Measurements from ENCODE around the gene TEX54.
"Not testable (repeated sequence)": the region's sequence is repeated elsewhere in the genome, so short reads cannot be mapped to it uniquely, and the experiment has no call there.

TEX54 gene

GRCh38 chr11:62855571-62856332, 23.1 kb upstream of the TEX54 start:
- peak; percentile 99 for DNase-seq (ENCODE audit: low spot score)

- peak; percentile 23 for DNase-seq (ENCODE audit: low spot score)
Observed at GRCh38 chr11:62854825-62855570, 22.4 kb upstream of the TEX54 start.

DNA sequence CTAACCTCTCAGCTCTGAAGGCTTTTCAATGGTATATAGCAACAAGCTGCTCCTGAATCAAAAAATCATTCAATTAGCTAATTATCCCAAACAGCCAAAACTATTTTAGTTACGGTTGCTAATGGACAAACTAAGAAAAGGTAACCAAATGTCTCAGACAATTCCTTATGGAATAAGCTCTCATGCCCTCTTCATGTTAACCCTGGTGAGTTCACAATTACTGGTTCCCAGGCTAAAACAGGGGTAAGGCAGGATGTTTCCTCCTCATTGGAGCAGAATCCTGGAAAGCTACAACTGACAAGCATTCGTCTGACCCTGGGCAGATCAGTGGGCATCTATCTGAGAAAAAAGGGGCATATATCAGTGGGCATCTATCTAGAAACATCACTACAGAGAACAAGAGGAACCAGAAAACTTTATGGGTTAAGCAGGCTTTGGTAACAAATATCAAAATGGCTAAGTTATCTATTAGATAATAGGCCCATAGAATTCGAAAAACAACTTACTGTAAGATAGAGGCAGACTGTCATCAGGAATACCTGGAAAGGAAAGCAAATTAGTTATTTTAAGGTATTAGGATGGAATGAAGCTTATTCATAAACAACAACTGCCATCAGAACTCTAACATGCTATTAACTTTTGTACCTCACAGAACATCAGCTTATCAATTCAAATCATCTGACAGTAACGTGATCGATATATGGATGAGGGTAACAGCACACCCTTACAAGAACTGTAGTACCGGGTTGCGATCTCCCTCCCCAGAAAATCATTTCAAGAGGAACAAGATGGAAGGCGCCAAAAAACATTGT, 21.6 kb upstream of the TEX54 start:
- DNase-seq (ENCODE audit: low spot score): no peak

DNA sequence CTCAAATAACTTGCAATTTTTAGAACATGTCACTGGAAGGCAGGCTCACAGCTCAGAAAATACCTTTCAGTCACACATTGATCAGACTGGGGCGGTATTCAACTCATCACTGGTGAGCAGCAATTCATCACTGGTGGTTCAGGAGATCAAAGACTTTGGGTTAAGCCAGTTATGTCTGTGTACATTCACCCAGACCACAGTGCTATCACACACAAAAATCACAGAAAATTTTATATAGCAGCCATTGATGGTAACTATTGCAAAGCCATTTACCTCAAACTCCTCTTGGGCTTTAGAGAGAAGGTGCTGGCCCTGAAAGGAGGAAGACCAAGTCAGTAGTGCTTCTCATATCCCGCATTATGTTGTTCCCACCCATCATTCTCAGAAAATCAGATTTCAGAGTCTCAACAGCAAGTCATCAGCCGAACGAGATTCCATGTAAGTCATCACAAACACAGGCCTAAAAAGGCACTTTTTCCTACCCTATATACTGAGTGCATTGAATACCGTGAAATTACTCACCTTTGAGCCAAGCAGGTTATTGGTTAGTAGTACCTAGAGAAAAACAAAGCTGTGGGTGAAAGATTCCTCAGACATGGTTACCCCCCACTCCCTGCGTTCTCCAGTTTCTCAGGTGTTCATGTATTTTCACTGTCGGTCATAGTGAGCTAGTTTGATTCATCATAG, 20.8 kb upstream of the TEX54 start:
- DNase-seq (ENCODE audit: low spot score): no peak

- DNase-seq (ENCODE audit: low spot score): no peak
Observed at GRCh38 chr11:62852523-62853188, 20.0 kb upstream of the TEX54 start.

DNA sequence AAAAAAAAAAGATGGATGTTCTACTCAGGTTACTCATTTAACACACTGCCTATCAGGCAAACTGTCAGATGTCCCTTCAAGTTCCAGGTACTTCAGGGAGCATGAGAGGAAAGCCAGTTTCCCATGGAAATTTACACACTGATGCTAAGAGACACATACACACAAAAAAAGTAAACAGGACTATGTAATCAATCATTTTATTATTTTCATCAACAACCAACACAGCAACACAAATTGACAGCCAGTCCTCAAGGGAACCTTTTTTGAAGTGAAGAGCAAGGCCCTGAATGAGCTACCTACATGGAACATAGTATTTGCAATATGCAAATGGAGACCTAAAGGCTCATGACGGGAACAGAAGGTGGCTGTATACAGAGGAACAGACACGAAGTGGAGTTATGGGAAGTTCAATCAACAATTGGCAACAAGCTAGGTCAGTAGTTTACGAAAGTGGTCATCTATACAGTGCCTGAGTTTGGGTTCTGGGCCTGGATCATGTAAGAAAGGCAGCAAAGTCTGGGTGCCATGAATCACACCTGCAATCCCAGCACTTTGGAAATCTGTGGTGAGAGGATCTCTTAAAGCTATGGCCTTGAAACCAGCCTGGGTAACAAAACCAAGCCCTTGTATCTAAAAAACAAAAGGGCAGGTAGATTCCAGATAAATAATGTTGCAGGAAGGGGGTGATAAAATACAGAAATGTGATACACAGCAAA, 19.3 kb upstream of the TEX54 start:
- no peak for DNase-seq (ENCODE audit: low spot score)

- DNase-seq (ENCODE audit: low spot score): peak; percentile 53
Observed at GRCh38 chr11:62850911-62851806, 18.5 kb upstream of the TEX54 start.

DNA sequence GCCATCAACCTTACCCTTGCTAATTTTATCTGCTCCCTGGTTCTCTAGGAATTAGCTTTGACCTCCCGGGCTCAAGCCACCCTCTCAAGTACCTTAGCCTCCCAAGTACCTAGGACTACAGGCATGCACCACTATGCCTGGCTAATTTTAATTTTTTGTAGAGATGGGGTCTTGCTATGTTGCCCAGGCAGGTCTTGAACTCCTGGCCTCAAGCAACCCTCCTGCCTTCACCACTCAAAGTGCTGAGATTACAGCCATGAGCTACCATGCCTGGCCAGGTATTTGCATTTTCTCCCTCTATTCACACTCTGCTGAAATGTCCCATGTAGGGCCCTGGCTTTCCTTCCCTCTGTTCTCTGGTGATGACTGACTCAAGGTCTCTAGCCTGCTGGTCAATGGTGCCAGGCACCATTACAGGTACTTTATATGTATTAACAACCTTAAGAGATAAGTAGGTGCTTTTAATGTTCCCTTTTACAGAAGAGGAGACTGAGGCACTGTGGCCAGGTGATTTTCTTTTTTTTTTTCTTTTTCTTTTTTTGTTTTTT, 15.2 kb upstream of the TEX54 start:
- DNase-seq (ENCODE audit: low spot score): no peak

DNA sequence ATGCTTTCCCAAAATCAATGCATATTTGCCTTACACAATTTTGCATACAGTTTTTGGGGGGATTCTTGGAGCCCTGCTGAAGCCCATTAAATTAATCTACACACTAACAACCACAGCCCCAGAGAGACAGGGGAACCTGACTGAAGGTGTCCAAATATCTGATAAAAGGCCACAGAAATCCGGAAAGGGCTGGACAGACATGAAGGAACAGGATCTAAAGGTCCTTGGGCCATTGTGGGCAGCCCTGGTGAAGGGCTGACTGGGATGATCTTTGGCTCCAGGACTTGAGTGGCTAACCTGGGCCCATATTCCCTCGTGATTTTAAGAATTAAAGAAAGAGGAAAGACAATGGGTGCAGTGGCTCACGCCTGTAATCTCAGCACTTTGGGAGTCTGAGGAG, 13.5 kb upstream of the TEX54 start:
- no peak for DNase-seq (ENCODE audit: low spot score)

- no peak for DNase-seq (ENCODE audit: low spot score)
Observed at GRCh38 chr11:62844154-62844553, 11.5 kb upstream of the TEX54 start.

DNA sequence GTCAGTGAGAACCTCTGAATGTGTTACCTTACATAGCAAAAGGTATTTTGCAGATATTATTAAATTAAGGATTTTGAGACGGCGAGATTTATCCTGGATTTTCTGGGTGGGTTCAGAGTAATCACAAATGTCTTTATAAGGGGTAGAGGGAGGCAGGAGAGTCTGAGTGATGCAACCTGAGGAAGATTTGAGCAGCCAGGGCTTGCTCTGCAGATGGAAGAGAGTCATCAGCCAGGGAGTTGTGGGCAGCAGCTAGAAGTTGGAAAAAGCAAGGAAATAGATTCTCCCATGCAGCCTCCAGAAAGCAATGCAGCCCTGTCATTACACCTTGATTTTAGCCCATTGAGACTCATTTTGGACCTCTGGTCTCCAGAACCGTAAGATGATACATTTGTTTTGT, 10.8 kb upstream of the TEX54 start:
- DNase-seq (ENCODE audit: low spot score): no peak

DNA sequence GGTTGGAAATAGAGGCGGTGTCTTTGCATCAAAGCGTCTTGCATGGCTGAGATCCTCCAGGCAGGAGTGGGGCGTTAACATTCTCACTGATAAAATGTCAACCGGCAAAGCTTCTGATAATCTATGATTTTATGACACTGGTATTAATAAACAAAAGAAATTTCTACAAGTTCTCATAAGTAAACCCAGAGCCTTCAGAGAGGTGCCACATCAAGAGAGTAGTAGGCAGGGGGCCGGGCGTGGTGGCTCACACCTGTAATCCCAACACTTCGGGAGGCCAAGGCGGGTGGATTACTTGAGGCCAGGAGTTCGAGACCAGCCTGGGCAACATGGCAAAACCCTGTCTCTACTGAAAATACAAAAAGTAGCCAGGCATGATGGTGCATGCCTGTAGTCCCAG, 10.2 kb upstream of the TEX54 start:
- DNase-seq (ENCODE audit: low spot score): not testable (repeated sequence)

GRCh38 chr11:62842171-62842741, 9.6 kb upstream of the TEX54 start:
- peak; percentile 85 for DNase-seq (ENCODE audit: low spot score)

GRCh38 chr11:62841361-62842170, 8.9 kb upstream of the TEX54 start:
- peak; percentile 100 for DNase-seq (ENCODE audit: low spot score)

GRCh38 chr11:62840721-62841360, 8.2 kb upstream of the TEX54 start:
- DNase-seq (ENCODE audit: low spot score): not testable (repeated sequence)

GRCh38 chr11:62839050-62839945, 6.7 kb upstream of the TEX54 start, which contains the start of gene WDR74:
TSS of gene WDR74 (minus strand) at chr11:62839590. CDS start at chr11:62839570, 20 bp downstream.
- DNase-seq (ENCODE audit: low spot score): peak; percentile 86

Data from SK-N-DZ (cell line).